ENCODE data around the gene GOLGA8M.
"Not testable (repeated sequence)": the region's sequence is repeated elsewhere in the genome, so short reads cannot be mapped to it uniquely, and the experiment has no call there.

The GOLGA8M gene

DNA sequence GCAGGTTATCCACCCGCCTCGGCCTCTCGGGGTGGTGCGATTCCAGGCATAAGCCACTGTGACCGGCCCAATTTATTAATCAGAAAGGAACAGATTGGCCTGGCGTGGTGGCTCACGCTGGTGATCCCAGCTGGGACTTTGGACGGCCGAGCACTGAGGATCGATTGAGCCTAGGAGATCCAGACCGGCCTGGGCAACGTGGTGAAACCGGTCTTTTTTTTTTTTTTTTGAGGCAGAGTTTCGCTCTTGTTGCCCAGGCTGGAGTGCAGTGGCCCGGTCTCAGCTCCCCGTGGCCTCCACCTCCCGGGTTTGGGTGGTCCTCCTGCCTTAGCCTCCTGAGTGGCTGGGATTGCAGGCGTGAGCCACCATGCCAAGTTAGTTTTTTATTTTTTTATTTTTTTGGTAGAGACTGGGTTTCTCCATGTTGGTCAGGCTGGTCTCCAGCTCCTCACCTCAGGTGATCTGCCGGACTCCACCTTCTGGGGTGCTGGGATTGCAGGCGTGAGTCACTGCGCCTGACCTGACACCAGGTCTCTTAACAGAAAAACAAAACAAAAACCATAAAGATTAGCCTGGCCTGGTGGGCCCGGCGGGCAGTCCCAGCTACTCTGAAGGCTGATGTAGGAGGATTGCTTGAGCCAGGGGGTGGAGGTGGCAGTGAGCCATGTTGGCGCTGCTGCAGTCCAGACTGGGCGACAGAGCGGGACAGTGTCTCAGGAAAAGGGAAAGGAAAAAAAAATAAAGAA, 18.0 kb downstream of the GOLGA8M start:
- in situ Hi-C loops (cut with MboI; ENCODE audit: low sequenced_read_pairs, unreplicated experiment); DNase-seq (ENCODE audit: low spot score): not testable (repeated sequence)

DNA sequence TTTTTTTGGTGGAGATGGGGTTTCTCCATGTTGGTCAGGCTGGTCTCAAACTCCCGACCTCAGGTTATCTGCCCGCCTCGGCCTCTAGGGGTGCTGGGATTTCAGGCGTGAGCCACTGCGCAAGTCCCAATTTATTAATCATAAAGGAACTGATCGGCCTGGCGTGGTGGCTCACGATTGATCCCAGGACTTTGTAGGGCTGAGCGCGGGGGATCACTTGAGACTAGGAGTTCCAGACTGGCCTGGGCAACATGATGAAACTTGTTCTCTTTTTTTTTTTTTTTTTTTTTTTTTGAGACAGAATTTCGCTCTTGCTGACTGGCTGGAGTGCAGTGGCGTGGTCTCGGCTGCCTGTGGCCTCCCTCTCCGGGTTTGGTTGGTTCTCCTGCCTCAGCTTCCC, 19.2 kb downstream of the GOLGA8M start:
- DNase-seq (ENCODE audit: low spot score); in situ Hi-C loops (cut with MboI; ENCODE audit: low sequenced_read_pairs, unreplicated experiment): not testable (repeated sequence)

DNA sequence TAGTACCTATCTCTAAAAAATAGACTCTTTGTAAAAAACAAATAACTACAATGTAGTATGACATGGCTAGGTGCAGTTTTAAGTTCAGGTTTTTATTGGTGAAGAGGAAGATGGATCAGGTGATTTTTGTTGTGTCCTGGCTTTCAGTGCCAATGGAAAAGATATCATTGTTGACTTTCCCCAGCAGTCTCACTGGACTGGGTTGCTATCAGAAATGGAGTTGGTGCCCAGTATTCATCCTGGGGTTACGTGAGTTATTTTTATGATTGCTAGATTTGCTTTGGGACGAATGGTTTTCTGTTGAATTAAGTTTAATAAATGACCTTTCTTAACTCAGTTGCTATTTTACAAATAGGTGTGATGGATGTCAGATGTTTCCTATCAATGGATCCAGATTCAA, 38.7 kb downstream of the GOLGA8M start:
- DNase-seq (ENCODE audit: low spot score); in situ Hi-C loops (cut with MboI; ENCODE audit: low sequenced_read_pairs, unreplicated experiment): not testable (repeated sequence)

DNA sequence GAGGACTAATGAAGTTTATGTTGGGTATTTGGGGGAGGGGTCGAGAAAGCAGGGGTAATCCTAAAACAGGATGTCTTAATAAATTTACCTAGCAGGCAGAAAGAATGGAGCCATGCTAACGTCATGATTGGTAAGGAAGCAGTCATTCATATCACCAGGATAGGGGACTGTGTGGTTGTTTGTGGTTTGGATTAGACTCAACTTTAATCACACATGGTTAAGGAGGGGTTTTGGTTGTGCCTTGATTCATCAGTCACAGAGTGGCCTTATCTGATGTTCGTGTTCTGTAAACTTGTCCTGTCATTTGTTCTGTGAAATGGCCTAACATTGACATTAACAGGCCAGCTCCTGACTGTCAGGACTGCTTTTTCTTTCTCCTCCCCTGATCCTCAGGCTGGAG, 40.1 kb downstream of the GOLGA8M start:
- in situ Hi-C loops (cut with MboI; ENCODE audit: low sequenced_read_pairs, unreplicated experiment), result not testable (repeated sequence)

DNA sequence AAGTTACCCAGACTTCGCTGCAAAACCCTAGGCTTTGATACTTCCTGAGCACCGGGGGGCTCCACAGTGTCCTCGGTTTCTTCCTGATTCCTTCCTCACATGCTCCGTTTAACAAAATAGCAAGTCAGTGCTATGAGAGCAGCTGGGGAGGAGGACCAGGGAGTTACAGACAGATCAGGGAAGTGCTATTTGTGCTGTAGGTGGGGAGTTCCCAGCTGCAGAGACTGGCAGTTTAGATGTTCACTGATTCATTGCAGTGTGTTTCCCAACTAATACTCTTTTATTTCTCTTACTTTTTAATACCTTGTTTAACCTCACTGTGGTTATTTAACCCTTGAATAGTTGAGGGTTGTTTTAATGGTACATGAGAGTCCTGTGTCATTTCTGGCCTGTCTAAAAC, 45.8 kb downstream of the GOLGA8M start:
- DNase-seq (ENCODE audit: low spot score); in situ Hi-C loops (cut with MboI; ENCODE audit: low sequenced_read_pairs, unreplicated experiment): not testable (repeated sequence)

More for the DNA sequence above, 40.1 kb downstream of the GOLGA8M start:
- DNase-seq (ENCODE audit: low spot score), result not testable (repeated sequence)

DNA sequence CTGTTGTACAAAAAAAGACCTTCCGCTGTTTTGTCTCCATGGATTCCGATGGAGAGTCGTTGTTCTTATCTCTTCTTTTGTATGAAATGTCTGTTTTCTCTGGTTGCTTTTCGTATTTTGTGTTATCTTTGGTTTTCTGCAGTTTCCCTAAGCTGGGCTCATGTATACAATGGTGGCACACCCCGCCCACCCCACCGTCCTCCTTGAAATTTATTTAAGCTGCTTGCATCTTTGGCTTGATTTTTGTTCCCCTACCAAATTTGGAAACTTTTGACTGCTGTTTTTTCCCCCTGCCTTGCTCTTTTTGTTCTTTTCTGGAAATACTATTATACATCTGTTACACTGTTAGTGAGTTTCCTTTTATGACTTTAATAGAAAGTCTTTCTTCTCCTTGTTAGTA, 47.6 kb downstream of the GOLGA8M start:
- DNase-seq (ENCODE audit: low spot score); in situ Hi-C loops (cut with MboI; ENCODE audit: low sequenced_read_pairs, unreplicated experiment): not testable (repeated sequence)

DNA sequence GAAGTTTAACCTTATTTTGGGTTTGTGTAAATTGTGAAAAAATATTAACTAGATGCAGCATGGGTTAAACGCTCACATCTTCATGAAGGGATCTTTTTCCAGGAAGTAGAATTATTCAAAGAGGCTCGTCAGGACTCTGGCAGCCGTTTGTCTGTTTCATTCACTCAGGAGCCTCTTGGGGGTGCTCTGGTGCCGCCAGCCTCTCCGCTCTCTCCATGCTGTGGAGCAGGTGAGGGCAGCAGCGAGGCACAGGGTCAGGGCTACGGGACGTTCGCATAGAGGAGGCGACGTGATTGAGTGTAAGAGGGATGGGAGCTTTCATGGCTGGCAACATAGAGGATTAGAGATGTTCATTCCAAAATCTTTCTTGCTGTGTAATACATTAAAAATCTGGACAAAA, 48.5 kb downstream of the GOLGA8M start:
- DNase-seq (ENCODE audit: low spot score); in situ Hi-C loops (cut with MboI; ENCODE audit: low sequenced_read_pairs, unreplicated experiment): not testable (repeated sequence)

DNA sequence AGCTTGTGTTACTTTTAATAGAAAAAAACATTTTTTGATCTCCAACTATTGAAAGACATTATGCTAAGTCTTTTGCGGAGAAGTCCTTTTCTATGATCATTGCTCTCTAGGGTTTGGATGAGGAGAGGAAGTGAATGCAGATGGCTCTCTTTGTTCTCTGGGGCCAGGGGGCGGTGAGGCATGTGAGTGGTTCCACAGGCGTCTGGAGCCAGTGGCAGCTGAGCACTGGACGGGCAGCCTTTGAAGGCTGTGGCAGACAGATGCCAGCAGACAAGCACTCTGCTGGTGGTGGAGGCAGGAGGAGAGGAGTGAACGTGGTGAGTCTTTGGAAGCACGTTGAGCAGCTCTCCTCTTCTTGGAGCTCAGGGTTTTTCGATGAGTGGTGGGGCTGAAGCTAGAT, 51.5 kb downstream of the GOLGA8M start:
- in situ Hi-C loops (cut with MboI; ENCODE audit: low sequenced_read_pairs, unreplicated experiment); DNase-seq (ENCODE audit: low spot score): not testable (repeated sequence)

DNA sequence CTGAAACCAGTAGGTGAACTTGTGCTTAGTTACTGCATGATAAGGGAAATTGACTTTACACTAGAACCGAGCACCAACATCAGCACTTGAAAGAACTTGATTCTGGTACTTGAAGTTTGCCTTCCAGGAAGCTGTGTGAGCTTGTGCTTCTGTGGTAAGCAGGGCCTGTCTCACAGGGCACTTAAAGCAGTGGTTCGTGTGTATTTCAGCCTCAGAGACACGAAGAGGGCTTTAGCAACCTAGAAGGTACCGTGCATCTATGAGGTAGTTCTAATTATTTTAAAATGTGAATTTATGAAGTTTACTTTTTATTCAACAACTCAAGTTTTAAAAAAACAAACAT, 56.2 kb downstream of the GOLGA8M start:
- in situ Hi-C loops (cut with MboI; ENCODE audit: low sequenced_read_pairs, unreplicated experiment); DNase-seq (ENCODE audit: low spot score): not testable (repeated sequence)

DNA sequence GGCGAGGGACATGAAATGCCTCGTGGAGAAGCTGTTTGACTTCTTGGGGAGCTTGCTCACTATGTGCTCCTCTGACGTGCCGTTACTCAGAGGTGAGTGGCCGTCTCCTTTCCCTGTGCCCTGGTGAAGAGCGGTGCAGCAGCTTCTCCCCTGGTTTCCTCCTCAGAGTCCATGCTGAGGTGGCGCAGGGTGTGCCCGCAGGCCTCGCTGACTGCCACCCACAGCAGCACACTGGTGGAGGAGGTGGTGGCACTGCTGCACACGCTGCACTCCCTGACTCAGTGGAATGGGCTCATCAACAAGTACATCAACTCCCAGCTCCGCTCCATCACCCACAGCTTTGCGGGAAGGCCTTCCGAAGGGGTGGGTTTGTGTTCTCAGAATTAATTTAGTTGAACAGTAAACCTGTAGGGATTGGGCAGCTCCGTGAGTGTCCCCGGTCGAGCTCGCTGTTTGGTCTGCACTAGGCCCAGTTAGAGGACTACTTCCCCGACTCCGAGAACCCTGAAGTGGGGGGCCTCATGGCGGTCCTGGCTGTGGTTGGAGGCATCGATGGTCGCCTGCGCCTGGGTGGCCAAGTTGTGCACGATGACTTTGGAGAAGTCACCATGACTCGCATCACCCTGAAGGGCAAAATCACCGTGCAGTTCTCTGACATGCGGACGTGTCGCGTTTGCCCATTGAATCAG, 56.7 kb downstream of the GOLGA8M start:
- DNase-seq (ENCODE audit: low spot score); in situ Hi-C loops (cut with MboI; ENCODE audit: low sequenced_read_pairs, unreplicated experiment): not testable (repeated sequence)

DNA sequence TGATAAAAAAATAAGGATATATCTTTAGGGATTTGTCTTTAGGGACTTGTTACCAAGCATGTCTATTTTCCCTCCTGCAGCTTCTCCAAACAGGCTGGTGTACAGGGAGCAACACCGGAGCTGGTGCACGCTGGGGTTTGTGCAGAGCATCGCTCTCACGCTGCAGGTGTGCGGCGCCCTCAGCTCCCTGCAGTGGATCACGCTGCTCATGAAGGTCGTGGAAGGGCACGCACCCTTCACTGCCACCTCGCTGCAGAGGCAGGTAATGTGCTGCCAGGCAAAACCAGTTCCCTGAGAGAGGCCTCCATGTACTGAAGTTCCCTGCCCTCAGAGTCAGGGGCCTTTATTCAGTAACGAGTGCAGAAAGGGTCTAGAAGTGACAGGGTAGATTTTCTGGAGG, 58.0 kb downstream of the GOLGA8M start:
- in situ Hi-C loops (cut with MboI; ENCODE audit: low sequenced_read_pairs, unreplicated experiment); DNase-seq (ENCODE audit: low spot score): not testable (repeated sequence)

DNA sequence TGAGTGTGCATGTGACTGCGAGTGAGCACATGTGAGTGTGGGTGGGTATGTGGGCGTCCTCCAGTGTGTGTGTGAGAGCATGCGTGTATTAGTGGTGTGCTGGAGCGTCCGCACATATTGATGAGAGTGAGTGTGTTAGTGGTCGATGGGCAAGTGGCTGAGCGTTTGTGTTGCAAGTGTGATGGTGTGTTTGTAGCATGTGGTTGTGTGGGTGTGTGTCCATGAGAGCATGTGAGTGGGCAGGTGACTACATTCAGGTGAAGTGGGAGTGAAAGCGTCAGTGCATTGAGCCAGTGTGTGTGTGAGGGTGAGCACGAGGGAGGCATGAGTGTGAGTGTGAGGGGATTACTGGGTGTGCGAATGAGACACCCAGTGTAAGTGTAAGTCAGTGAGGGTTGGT, 59.7 kb downstream of the GOLGA8M start:
- in situ Hi-C loops (cut with MboI; ENCODE audit: low sequenced_read_pairs, unreplicated experiment); DNase-seq (ENCODE audit: low spot score): not testable (repeated sequence)
